Osteocyte (in vitro differentiated cells): ENCODE data around the gene FCHSD2. TPM values are rescaled to one million over a fixed set of nuclear protein-coding genes. Genes with fewer than 3 reads are reported as not detected.
A peak's percentile ranks its signal among the peaks of the same experiment; 100 is the strongest.

Experiments used
- DNase-seq: peaks from one replicate; pipeline ENCODE4 v3.0.0; 2021; ENCODE audit warnings: mixed read lengths; ENCODE audit not compliant: unreplicated experiment; ENCODE audit errors: extremely low spot score
- H3K27ac Mint-ChIP-seq: one replicate; pipeline ENCODE4 v1.8.0; 2021; ENCODE audit warnings: mild to moderate bottlenecking, mixed read lengths; ENCODE audit not compliant: unreplicated experiment
- H3K27me3 Mint-ChIP-seq: one replicate; pipeline ENCODE4 v1.8.0; 2021; ENCODE audit warnings: mixed read lengths; ENCODE audit not compliant: unreplicated experiment
- H3K36me3 Mint-ChIP-seq: one replicate; pipeline ENCODE4 v1.8.0; 2021; ENCODE audit warnings: mixed read lengths; ENCODE audit not compliant: unreplicated experiment
- H3K4me1 Mint-ChIP-seq: one replicate; pipeline ENCODE4 v1.8.0; 2021; ENCODE audit warnings: mixed read lengths; ENCODE audit not compliant: unreplicated experiment
- H3K4me3 Mint-ChIP-seq: one replicate; pipeline ENCODE4 v1.8.0; 2021; ENCODE audit warnings: mild to moderate bottlenecking, moderate library complexity, mixed read lengths; ENCODE audit not compliant: unreplicated experiment
- H3K9me3 Mint-ChIP-seq: one replicate; pipeline ENCODE4 v1.8.0; 2021; ENCODE audit warnings: mixed read lengths; ENCODE audit not compliant: unreplicated experiment
- total RNA-seq: library from RNA; stranded (reverse); gene quantifications from 2 replicates; pipeline ENCODE4 v1.2.1, GENCODE V29; 2021
- TF ChIP-seq, protein P1 (sequence below): fragments of 200-600 bp; sonication (generic); IDR thresholded peaks from 2 replicates; pipeline ENCODE4 v1.5.0; 2021; ENCODE audit warnings: antibody characterized with exemption, mild to moderate bottlenecking, moderate library complexity

FCHSD2 gene
- total RNA-seq, 1 donor from 2014 or later = 39.4 TPM

DNA sequence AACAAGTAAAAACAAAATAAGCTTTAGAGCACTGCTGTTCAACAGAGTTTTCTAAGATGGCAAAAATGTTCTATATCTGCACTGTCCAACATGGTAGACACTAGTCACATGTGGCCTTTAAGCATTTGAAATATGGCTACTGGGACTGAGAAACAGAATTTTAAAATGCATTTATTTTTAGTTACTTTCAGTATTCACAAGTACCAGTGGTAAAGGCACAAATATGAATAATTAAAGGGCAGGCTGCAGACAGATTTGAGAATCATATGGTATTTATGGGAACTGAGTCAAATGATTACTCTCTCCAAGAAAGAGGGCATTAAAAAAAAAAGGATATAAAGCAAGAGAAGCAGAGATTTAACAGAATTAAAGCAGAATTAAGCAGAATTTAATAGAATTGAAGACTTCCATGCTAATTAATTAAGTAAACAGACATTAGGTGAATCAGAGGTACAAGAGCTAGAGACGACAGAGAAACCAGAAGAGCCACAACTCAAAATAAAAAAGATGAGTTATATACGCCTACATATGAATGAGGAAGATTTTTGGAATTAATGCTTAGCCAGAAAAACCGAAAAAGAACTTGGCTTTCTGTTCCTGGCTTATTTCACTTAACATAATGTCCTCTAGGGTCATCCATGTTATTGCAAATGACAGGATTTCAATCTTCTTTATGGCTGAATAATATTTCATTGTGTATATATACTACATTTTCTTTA, 167.5 kb downstream of the FCHSD2 start:
- Mint-ChIP-seq H3K4me3 (no peak overlapping the region), H3K27ac (no peak overlapping the region), H3K9me3 (no peaks in the 10 kb centered on the region), H3K4me1 (peaks cover 20% of the 10 kb centered on the region), H3K27me3 (no peaks in the 10 kb centered on the region), H3K36me3 (peaks cover 15% of the 10 kb centered on the region)
- TF ChIP-seq, protein P1, sequence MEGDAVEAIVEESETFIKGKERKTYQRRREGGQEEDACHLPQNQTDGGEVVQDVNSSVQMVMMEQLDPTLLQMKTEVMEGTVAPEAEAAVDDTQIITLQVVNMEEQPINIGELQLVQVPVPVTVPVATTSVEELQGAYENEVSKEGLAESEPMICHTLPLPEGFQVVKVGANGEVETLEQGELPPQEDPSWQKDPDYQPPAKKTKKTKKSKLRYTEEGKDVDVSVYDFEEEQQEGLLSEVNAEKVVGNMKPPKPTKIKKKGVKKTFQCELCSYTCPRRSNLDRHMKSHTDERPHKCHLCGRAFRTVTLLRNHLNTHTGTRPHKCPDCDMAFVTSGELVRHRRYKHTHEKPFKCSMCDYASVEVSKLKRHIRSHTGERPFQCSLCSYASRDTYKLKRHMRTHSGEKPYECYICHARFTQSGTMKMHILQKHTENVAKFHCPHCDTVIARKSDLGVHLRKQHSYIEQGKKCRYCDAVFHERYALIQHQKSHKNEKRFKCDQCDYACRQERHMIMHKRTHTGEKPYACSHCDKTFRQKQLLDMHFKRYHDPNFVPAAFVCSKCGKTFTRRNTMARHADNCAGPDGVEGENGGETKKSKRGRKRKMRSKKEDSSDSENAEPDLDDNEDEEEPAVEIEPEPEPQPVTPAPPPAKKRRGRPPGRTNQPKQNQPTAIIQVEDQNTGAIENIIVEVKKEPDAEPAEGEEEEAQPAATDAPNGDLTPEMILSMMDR = no peak
- no peak for DNase-seq

DNA sequence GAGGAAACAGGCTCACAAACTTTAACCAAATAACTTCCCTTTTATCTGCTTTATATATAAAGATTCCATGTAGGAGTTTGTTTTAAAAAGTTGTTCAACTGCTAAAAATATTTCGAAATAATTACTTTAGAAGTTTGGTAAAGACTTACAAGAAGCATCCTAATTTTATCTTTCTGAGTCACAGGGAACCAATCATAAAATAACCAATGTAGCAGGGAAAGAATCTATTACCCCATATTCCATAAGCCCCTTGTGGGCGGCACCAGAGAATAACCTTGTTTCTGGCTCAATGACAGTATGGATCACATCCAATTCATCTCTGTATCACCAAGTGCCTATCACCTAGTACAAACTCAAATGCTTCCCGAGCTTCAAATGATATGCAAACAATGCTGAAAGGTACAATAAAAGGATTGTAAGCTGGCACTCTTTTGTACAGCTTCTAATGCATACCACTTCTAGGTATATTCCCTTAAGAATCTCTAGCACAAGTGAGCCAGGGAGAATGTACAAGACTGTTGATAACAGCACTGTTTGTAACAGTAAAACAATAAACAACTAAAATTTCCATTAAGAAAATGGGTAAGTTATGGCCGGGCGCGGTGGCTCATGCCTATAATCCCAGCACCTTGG, 169.5 kb downstream of the FCHSD2 start:
- Mint-ChIP-seq H3K27me3 (no peaks in the 10 kb centered on the region), H3K36me3 (peaks cover 12% of the 10 kb centered on the region), H3K9me3 (no peaks in the 10 kb centered on the region), H3K4me3 (no peak overlapping the region), H3K4me1 (peaks cover 23% of the 10 kb centered on the region), H3K27ac (no peak overlapping the region)
- TF ChIP-seq, protein P1 = no peak
- DNase-seq = no peak

DNA sequence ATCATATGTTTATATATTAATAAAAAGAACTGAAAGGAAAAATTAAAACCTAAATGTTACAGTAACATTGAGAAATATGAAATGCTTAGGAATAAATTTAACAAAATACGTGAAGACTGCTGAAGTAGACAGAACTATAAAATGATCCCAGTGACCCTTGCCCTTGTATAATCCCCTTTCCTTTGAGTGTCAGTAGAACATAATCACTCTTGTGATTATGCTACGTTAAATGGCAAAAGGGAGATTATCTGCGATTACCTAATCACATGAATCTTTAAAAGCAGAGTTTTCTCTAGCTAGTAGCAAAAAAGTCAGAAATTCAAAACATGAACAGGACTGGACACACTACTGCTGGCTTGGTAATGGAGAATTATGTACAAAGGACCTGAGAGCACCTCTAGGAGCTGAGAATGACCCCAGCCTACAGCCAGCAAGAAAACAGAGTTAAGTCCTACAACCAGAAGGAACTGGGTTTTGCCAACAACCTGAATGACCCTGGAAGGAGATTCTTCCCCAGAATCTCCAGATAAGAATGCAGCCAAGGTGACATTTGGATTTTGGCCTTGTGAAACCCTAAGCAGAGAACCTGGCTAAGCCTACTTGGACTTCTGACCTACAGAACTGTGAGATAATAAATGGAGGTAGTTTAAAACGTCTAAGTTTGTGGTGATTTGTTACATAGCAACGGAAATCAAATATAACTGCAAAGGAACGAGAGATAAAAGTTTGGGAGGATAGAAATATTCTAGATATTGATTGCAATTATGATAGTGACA, 170.7 kb downstream of the FCHSD2 start:
- H3K27me3 Mint-ChIP-seq = no peaks in the 10 kb centered on the region
- TF ChIP-seq, protein P1 = no peak
- no peaks in the 10 kb centered on the region for H3K9me3 Mint-ChIP-seq
- peaks cover 12% of the 10 kb centered on the region for H3K36me3 Mint-ChIP-seq
- peaks cover 23% of the 10 kb centered on the region for H3K4me1 Mint-ChIP-seq
- H3K27ac Mint-ChIP-seq = no peak overlapping the region
- no peak overlapping the region for H3K4me3 Mint-ChIP-seq
- DNase-seq = no peak

DNA sequence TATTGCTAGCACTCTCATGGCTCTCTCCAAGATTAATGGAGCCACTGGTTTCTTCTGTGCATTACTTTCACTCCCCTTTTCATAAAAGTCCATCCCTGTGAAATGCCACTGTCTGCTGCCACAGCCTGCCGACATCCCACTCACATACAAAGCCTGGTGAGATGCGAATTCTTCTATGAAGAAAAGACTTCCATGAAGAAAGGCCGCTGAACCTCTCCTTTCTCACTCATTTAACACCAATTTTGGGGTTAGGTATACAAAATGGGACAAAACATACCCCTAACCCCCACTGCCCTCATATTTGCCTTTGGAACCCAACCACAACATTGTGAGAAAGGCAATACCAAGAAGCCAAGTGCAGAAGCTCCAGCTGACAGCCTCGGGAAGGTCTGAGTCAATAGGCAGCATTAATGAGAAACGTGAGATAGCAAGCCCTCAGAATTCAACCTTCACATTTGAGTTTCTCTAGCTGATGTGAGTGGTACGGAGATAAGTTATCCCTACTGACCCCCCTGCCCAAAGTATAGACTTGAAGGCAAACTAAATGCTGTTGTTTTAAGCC, 171.5 kb downstream of the FCHSD2 start:
- H3K27ac Mint-ChIP-seq = peak overlapping the region; percentile 43

More for the DNA sequence above, 171.5 kb downstream of the FCHSD2 start:
- Mint-ChIP-seq H3K27me3 (no peaks in the 10 kb centered on the region), H3K4me3 (no peak overlapping the region), H3K36me3 (peaks cover 13% of the 10 kb centered on the region), H3K9me3 (no peaks in the 10 kb centered on the region), H3K4me1 (peaks cover 17% of the 10 kb centered on the region)
- TF ChIP-seq, protein P1 = no peak
- no peak for DNase-seq
